GM12878 (cell line): Measurements from ENCODE around the gene CSK. TPM values are rescaled to one million over a fixed set of nuclear protein-coding genes. Genes with fewer than 3 reads are reported as not detected.

ENCODE experiments used
- ATAC-seq: fragments of 200-7000 bp; cut with Tn5 transposase; 3 replicates; pipeline ENCODE4 v1.9.1; 2020; ENCODE audit warnings: mild to moderate bottlenecking, moderate library complexity
- BruUV-seq: library from RNA; stranded (reverse); fragments of 400-500 nt; replicated peaks from 2 replicates; lab custom pipeline; 2021; lab: Mats Ljungman, UMichigan
- CTCF ChIA-PET: fragments of 300-600 bp; sonication (Branson Sonifier 250); formaldehyde crosslinking; extraction: SDS; loops from one replicate; lab custom pipeline; 2021; ENCODE audit warnings: inconsistent platforms; lab: Yijun Ruan, JAX
- POLR2A ChIA-PET: fragments of 350-600 bp; formaldehyde crosslinking; extraction: SDS; loops from one replicate; lab custom pipeline; 2021; ENCODE audit warnings: inconsistent platforms; lab: Charles Lee
- RAD21 ChIA-PET: fragments of 300-600 bp; sonication (Branson Sonifier 250); formaldehyde crosslinking; loops from one replicate; lab custom pipeline; 2023; ENCODE audit warnings: antibody characterized with exemption; ENCODE audit not compliant: unreplicated experiment; lab: Charles Lee
- SMC1A ChIA-PET: fragments of 300-600 bp; sonication (Branson Sonifier 250); formaldehyde crosslinking; loops from one replicate; lab custom pipeline; 2023; ENCODE audit not compliant: unreplicated experiment, uncharacterized antibody; lab: Charles Lee
- DNase-seq: peaks from one replicate; pipeline ENCODE4 v3.0.0-alpha.2; 2011; ENCODE audit warnings: low read depth, low spot score
- FAIRE-seq: peaks from 3 replicates; lab custom pipeline; 2011; peaks lifted over from hg19 to GRCh38; lab: Jason Lieb, UNC
- H2AFZ ChIP-seq: 2 replicates; pipeline ENCODE4 v1.6.0; 2011; ENCODE audit warnings: low read depth, low read length, control low read depth; ENCODE audit not compliant: control insufficient read depth
- H3K27ac ChIP-seq: 2 replicates; pipeline ENCODE4 v1.5.1; 2011; ENCODE audit warnings: control low read depth; ENCODE audit not compliant: control insufficient read depth, insufficient read depth
- H3K27me3 ChIP-seq, 2 experiments: replicated peaks in 1 of 2; 2 replicates each; pipeline versions ENCODE4 v1.6.0 to v1.6.1; 2011; ENCODE audit warnings: low read length in 1 of 2; ENCODE audit not compliant: control insufficient read depth in 2 of 2, insufficient read depth in 2 of 2
- H3K36me3 ChIP-seq, 2 experiments: 2 replicates each; pipeline ENCODE4 v1.5.1; 2011; ENCODE audit warnings: low read length in 1 of 2; ENCODE audit not compliant: control insufficient read depth in 2 of 2, insufficient read depth in 2 of 2
- H3K4me1 ChIP-seq: 2 replicates; pipeline ENCODE4 v1.6.1; 2011; ENCODE audit warnings: mild to moderate bottlenecking, low read length, moderate library complexity, mixed read lengths; ENCODE audit not compliant: control insufficient read depth, insufficient read depth
- H3K4me2 ChIP-seq: 2 replicates; pipeline ENCODE4 v1.6.0; 2011; ENCODE audit warnings: control low read depth; ENCODE audit not compliant: control insufficient read depth, insufficient read depth
- H3K4me3 ChIP-seq: fragments of 200-600 bp; sonication (generic); 2 replicates; pipeline ENCODE4 v1.5.1; 2016
- H3K79me2 ChIP-seq: 2 replicates; pipeline ENCODE4 v1.6.0; 2011; ENCODE audit warnings: low read length; ENCODE audit not compliant: control insufficient read depth, insufficient read depth
- H3K9ac ChIP-seq: 2 replicates; pipeline ENCODE4 v1.8.0; 2011; ENCODE audit warnings: low read length, control low read depth, mixed read lengths; ENCODE audit not compliant: control insufficient read depth, insufficient read depth
- H3K9me3 ChIP-seq: replicated peaks from 3 replicates; pipeline ENCODE4 v1.5.1; 2011; ENCODE audit warnings: mild to moderate bottlenecking, low read length; ENCODE audit not compliant: control insufficient read depth, insufficient read depth
- H4K20me1 ChIP-seq: 2 replicates; pipeline ENCODE4 v1.6.0; 2011; ENCODE audit not compliant: control insufficient read depth, insufficient read depth
- CBX3 ChIP-seq: fragments of 200-600 bp; sonication (generic); IDR thresholded peaks from 2 replicates; pipeline ENCODE4 v1.6.1; 2016; ENCODE audit warnings: low read depth, borderline replicate concordance
- CEBPB ChIP-seq, 2 experiments: fragments of 150-350 bp in 1 of 2; IDR thresholded peaks; 2 replicates each; pipeline ENCODE4 v1.6.1; 2012 to 2014; ENCODE audit warnings: low read depth in 2 of 2, low read length in 2 of 2, borderline replicate concordance in 1 of 2, inconsistent platforms in 1 of 2
- CREB1 ChIP-seq: IDR thresholded peaks from 2 replicates; pipeline ENCODE4 v1.6.1; 2012; ENCODE audit warnings: low read depth, mild to moderate bottlenecking, inconsistent platforms
- E2F4 ChIP-seq: IDR thresholded peaks from 2 replicates; pipeline ENCODE4 v1.6.1; 2012; ENCODE audit warnings: low read depth, low read length, improper control_type of control experiment
- NR2F1 ChIP-seq: fragments of 450-650 bp; conservative IDR thresholded peaks from 2 replicates; pipeline ENCODE4 v1.6.1; 2017; ENCODE audit warnings: mild to moderate bottlenecking
- SREBF2 ChIP-seq: IDR thresholded peaks from 2 replicates; pipeline ENCODE4 v1.6.1; 2012; ENCODE audit warnings: mild to moderate bottlenecking, low read length
- TCF12 ChIP-seq: IDR thresholded peaks from 2 replicates; pipeline ENCODE4 v1.6.1; 2011; ENCODE audit warnings: low read depth, mild to moderate bottlenecking, low read length
- ZNF207 ChIP-seq: fragments of 450-650 bp; IDR thresholded peaks from 2 replicates; pipeline ENCODE4 v1.6.1; 2014; ENCODE audit warnings: antibody characterized with exemption, mild to moderate bottlenecking, borderline replicate concordance
- ZNF217 ChIP-seq: fragments of 450-650 bp; IDR thresholded peaks from 2 replicates; pipeline ENCODE4 v1.6.1; 2017; ENCODE audit warnings: antibody characterized with exemption, mild to moderate bottlenecking
- ZNF592 ChIP-seq: fragments of 450-650 bp; IDR thresholded peaks from 2 replicates; pipeline ENCODE4 v1.6.1; 2017; ENCODE audit warnings: mild to moderate bottlenecking, moderate library complexity
- WGBS: methylation state at CpG from one replicate; pipeline ENCODE4 v1.1.6; 2016; ENCODE audit warnings: low lambda C conversion rate; ENCODE audit not compliant: insufficient replicate concordance, insufficient coverage; ENCODE audit errors: missing lambda C conversion rate; 5-methylcytosine and 5-hydroxymethylcytosine counted together
- in situ Hi-C: fragments of 300-500 bp; cut with MboI; formaldehyde crosslinking; loops from 9 replicates; pipeline ENCODE4 v1.14.3; 2018; ENCODE audit warnings: mixed read lengths
- intact Hi-C: fragments of 100-400 bp; cut with micrococcal nuclease; formaldehyde crosslinking; loops from one replicate; pipeline ENCODE4 v1.14.2; 2022; ENCODE audit not compliant: unreplicated experiment
- polyA plus RNA-seq, 11 experiments: library from polyadenylated mRNA; depleted of rRNA in 4 of 11; unstranded in 6 of 11; stranded (reverse) in 5 of 11; fragments of >200 nt; fragmentation: Nextera tagmentation in 4 of 11; fragmentation: Illumina TruSeq in 1 of 11; extraction: Ambion mirVana in 4 of 11; extraction: Trizol in 1 of 11; gene quantifications; 1 replicate in 1 of 11; 2 replicates in 10 of 11; pipeline versions ENCODE4 v1.2.1 to v1.2.3, GENCODE V29; 2011 to 2016; ENCODE audit warnings: inconsistent platforms in 2 of 11, missing spikeins in 2 of 11, low read depth in 1 of 11
- total RNA-seq, 4 experiments: library from RNA; depleted of rRNA in 3 of 4; stranded (reverse); fragments of >200 nt in 3 of 4; fragmentation: Illumina TruSeq in 1 of 4; extraction: Trizol in 1 of 4; gene quantifications; 2 replicates each; pipeline versions ENCODE4 v1.2.1 to v1.2.3, GENCODE V29; 2013 to 2021
- TF ChIP-seq, protein P1 (sequence below): IDR thresholded peaks from 2 replicates; pipeline ENCODE4 v1.6.1; 2011; ENCODE audit warnings: borderline replicate concordance, low read depth, mild to moderate bottlenecking, moderate library complexity, low read length; ENCODE audit not compliant: insufficient read depth, poor library complexity, severe bottlenecking
- TF ChIP-seq, protein P2 (sequence below): fragments of 450-650 bp; IDR thresholded peaks from 2 replicates; pipeline ENCODE4 v1.6.1; 2017; ENCODE audit warnings: mild to moderate bottlenecking, low read depth, inconsistent platforms; ENCODE audit not compliant: poor library complexity, severe bottlenecking

Gene CSK
- total and polyA plus RNA-seq, 10 of the 15 experiments (the other 5 are each of a cell fraction or from before 2014, with no cell fraction given): 3.4 to 327 (median 75.8) TPM

DNA sequence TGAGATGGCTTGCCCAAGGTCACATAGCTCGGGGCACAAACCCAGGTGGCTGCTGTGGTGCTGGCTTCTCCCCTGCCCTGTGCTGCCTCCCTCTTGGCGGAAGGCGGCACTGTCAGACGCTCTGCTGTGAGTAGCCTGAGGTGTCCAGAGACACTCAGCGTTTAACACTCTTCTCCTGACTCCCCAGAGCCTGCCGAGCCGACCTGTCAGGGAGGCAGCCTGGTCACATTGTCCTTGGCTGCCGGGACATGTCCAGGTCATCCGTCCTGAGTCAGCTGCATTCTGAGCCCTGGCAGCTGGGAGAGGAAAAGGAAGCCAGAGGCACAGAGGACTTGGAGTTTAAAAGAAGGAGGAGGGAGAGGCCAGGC lies 35.5 kb downstream of the CSK start:
- BruUV-seq: no TSS peak
- H3K4me2 ChIP-seq: no peak overlapping the region
- H3K27ac ChIP-seq: no peak overlapping the region

More for the DNA sequence above, 35.5 kb downstream of the CSK start:
- no peak for FAIRE-seq
- POLR2A ChIA-PET: interaction anchor here (1.1 kb wide), 1 partner anchor 26 kb away, joined by 3 read pairs; the partner anchor contains the start of gene ULK3
- intact Hi-C loops: no loop called here
- no peak for ATAC-seq
- SMC1A ChIA-PET: no interaction called here
- no peaks in the 10 kb centered on the region for H4K20me1 ChIP-seq
- H3K36me3 ChIP-seq: no peaks in the 10 kb centered on the region
- CTCF ChIA-PET: interaction anchor here (0.6 to 1.7 kb wide), 5 partner anchors 10 to 183 kb away, joined by 3 to 7 read pairs (median 4); no protein-coding TSS in a partner anchor
- no peak for DNase-seq
- RAD21 ChIA-PET: no interaction called here
- TF ChIP-seq SREBF2 (no peak), CBX3 (no peak), ZNF592 (no peak), E2F4 (no peak), CREB1 (no peak), NR2F1 (no peak), ZNF217 (no peak), TCF12 (no peak), ZNF207 (no peak), CEBPB (IDR thresholded peaks at IDR 0.05; ENCODE audit: borderline replicate concordance in 1 of 2, low read depth in 2 of 2, low read length in 2 of 2) (no peak)
- TF ChIP-seq, protein P1, sequence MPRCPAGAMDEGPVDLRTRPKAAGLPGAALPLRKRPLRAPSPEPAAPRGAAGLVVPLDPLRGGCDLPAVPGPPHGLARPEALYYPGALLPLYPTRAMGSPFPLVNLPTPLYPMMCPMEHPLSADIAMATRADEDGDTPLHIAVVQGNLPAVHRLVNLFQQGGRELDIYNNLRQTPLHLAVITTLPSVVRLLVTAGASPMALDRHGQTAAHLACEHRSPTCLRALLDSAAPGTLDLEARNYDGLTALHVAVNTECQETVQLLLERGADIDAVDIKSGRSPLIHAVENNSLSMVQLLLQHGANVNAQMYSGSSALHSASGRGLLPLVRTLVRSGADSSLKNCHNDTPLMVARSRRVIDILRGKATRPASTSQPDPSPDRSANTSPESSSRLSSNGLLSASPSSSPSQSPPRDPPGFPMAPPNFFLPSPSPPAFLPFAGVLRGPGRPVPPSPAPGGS: no peak
- TF ChIP-seq, protein P2, sequence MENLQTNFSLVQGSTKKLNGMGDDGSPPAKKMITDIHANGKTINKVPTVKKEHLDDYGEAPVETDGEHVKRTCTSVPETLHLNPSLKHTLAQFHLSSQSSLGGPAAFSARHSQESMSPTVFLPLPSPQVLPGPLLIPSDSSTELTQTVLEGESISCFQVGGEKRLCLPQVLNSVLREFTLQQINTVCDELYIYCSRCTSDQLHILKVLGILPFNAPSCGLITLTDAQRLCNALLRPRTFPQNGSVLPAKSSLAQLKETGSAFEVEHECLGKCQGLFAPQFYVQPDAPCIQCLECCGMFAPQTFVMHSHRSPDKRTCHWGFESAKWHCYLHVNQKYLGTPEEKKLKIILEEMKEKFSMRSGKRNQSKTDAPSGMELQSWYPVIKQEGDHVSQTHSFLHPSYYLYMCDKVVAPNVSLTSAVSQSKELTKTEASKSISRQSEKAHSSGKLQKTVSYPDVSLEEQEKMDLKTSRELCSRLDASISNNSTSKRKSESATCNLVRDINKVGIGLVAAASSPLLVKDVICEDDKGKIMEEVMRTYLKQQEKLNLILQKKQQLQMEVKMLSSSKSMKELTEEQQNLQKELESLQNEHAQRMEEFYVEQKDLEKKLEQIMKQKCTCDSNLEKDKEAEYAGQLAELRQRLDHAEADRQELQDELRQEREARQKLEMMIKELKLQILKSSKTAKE: no peak
- H3K27me3 ChIP-seq: no peaks in the 10 kb centered on the region
- H3K4me1 ChIP-seq: peaks cover 16% of the 10 kb centered on the region
- H3K4me3 ChIP-seq: no peak overlapping the region
- WGBS: 69% methylated on average over 9 of the region's 9 CpGs
- H3K9ac ChIP-seq: no peak overlapping the region
- H3K79me2 ChIP-seq: no peaks in the 10 kb centered on the region
- no peaks in the 10 kb centered on the region for H3K9me3 ChIP-seq
- no peak overlapping the region for H2AFZ ChIP-seq
- in situ Hi-C loops: no loop called here
